SU-DHL-6 (cell line): ENCODE results near the gene VPS13D.

Experiments used
- CTCF ChIP-seq: fragments of 200-600 bp; sonication (generic); IDR thresholded peaks from one replicate; pipeline ENCODE4 v1.5.1; 2017; ENCODE audit warnings: antibody characterized with exemption, mild to moderate bottlenecking, low read length, moderate library complexity; ENCODE audit not compliant: insufficient read depth, poor library complexity, severe bottlenecking
- EZH2phosphoT487 ChIP-seq: fragments of 200-600 bp; sonication (generic), shearing (Covaris generic); conservative IDR thresholded peaks from 2 replicates; pipeline ENCODE4 v1.6.1; 2018; ENCODE audit warnings: mild to moderate bottlenecking, antibody characterized with exemption, low read length, moderate library complexity, mixed read lengths

DNA sequence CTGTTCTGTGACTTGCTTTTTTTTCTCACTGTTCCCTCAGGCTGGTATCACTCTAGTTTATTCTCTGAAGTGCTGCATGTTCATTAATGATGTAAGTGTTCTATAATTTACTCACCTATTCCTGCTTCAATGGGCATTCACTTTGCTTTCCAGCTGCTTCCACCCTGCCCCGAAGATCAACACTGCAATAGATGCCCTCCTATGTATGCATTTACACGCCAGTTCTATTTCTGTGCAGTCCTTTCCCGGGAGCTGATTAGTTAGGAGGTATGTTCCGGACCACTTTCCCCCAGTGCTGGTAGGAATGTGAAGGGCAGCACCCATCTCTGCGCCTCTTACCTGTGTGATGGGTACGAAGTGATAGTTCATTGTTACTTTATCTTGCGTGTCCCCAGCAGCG is 284.8 kb downstream of the VPS13D start:
- TF ChIP-seq CTCF (no peak), EZH2phosphoT487 (no peak)
